Heart left ventricle (tissue), 16 donors: ENCODE data around the gene IFIT2. TPM values are rescaled to one million over a fixed set of nuclear protein-coding genes. Genes with fewer than 3 reads are reported as not detected.
A peak's percentile ranks its signal among the peaks of the same experiment; 100 is the strongest.

Source experiments
- ATAC-seq, 4 donors: fragments of 200-7000 bp; cut with Tn5 transposase; one replicate each; pipeline ENCODE4 v1.9.1; 2020 to 2022; ENCODE audit warnings: moderate library complexity in 4 of 4, mild to moderate bottlenecking in 3 of 4, moderate number of reproducible peaks in 1 of 4
- DNase-seq, 5 donors: peaks; one replicate each; pipeline ENCODE4 v3.0.0-alpha.2; 2020
- H3K27ac ChIP-seq, 12 donors: fragments of 200-600 bp; sonication (generic) in 4 of 12; one replicate each; pipeline versions ENCODE4 v1.5.0 to v1.8.0; 2016 to 2022; ENCODE audit warnings: mild to moderate bottlenecking in 2 of 12
- H3K27me3 ChIP-seq, 9 donors: fragments of 200-600 bp; sonication (generic) in 2 of 9; one replicate each; pipeline versions ENCODE4 v1.5.1 to v1.8.0; 2016 to 2022; ENCODE audit warnings: mild to moderate bottlenecking in 3 of 9
- H3K36me3 ChIP-seq, 9 donors: fragments of 200-600 bp; sonication (generic) in 2 of 9; one replicate each; pipeline versions ENCODE4 v1.5.0 to v1.8.0; 2018 to 2022; ENCODE audit warnings: mild to moderate bottlenecking in 2 of 9
- H3K4me1 ChIP-seq, 12 donors: fragments of 200-600 bp; sonication (generic) in 4 of 12; one replicate each; pipeline versions ENCODE4 v1.5.0 to v1.8.0; 2016 to 2022; ENCODE audit warnings: mild to moderate bottlenecking in 3 of 12
- H3K4me3 ChIP-seq, 12 donors: fragments of 200-600 bp; sonication (generic) in 4 of 12; one replicate each; pipeline versions ENCODE4 v1.5.0 to v1.8.0; 2017 to 2022; ENCODE audit warnings: mild to moderate bottlenecking in 9 of 12, moderate library complexity in 4 of 12
- H3K9me3 ChIP-seq, 12 donors: fragments of 200-600 bp; sonication (generic) in 4 of 12; one replicate each; pipeline versions ENCODE4 v1.5.0 to v1.8.0; 2016 to 2022; ENCODE audit warnings: mild to moderate bottlenecking in 1 of 12
- CTCF ChIP-seq, 12 donors: fragments of 200-600 bp; sonication (generic) in 4 of 12; IDR thresholded peaks; one replicate each; pipeline versions ENCODE4 v1.5.0 to v1.8.0; 2018 to 2022; ENCODE audit warnings: antibody characterized with exemption in 12 of 12, mild to moderate bottlenecking in 5 of 12
- POLR2A ChIP-seq, 2 donors: fragments of 450-650 bp; IDR thresholded peaks; one replicate each; pipeline ENCODE4 v1.6.1; 2017; ENCODE audit warnings: antibody characterized with exemption in 2 of 2, mild to moderate bottlenecking in 2 of 2, moderate library complexity in 2 of 2
- WGBS, 4 donors: extraction: QIAGEN DNeasy Blood & Tissue Kit in 2 of 4; methylation state at CpG; one replicate each; pipeline versions ENCODE4 v1.1.5 to v1.1.7; 2013 to 2018; 5-methylcytosine and 5-hydroxymethylcytosine counted together
- intact Hi-C, 10 donors: fragments of 100-400 bp; cut with DNase I; formaldehyde crosslinking; loops; one replicate each; pipeline versions ENCODE4 v1.11.1 to v1.14.2; 2022
- polyA plus RNA-seq, 2 donors: library from polyadenylated mRNA; stranded (reverse); fragments of 200-250 nt; gene quantifications; one replicate each; pipeline ENCODE4 v1.2.3, GENCODE V29; 2013
- total RNA-seq, 9 donors: library from RNA; depleted of rRNA in 2 of 9; stranded (reverse); fragments of >200 nt in 2 of 9; fragmentation: NEBNext Ultra II Directional in 3 of 9; extraction: Animal tissue kit (Norgen Biotek cat#: 25700) in 3 of 9; gene quantifications; one replicate each; pipeline versions ENCODE4 v1.1.0 to v1.2.4, GENCODE V29; 2016 to 2023
- donor health status: ischemic (EF 13 %, LVEDD 7.1; RV severe dilation, severe dysfunction).
- donor health status: healthy with polysubstance abuse.
- donor health status: DM: no; HTN: yes; CAD: no.
- donor health status: DM: no; HTN: no; CAD: no.
- donor health status: ischemic (EF 25% LVEDD 6.9; RV normal size, moderate dysfunction).
- donor health status: ischemic (EF 25% LVEDD 5.7; RV mildly dilated, moderate dysfunction).
- donor health status: healthy.
- donor health status: DM: yes; HTN: yes; CAD: no.
- donor health status: ischemic (EF 35%, LVEDD 5.7; RV mildly dilated, moderate dysfunction).
- donor health status: nonischemic (EF 11% LVEDD 7.7; RV severe dilation, severe dysfunction).
- donor health status: DM: yes; HTN: yes; CAD: no.
- donor health status: PGD.
- donor health status: ischemic (EF 29% LVEDD 5.4; RV normal size, mild dysfunction).
- donor health status: nonischemic (EF 23%, LVEDD 6.1; RV moderate dilation, normal function).

IFIT2 gene
- total and polyA plus RNA-seq, 11 donors: 2.1 to 30.2 (median 3.6) TPM

- no peaks in the 10 kb centered on the region for H3K27me3 ChIP-seq
- H3K4me3 ChIP-seq: no peak overlapping the region
- ATAC-seq (no peak), DNase-seq (no peak)
- H3K36me3 ChIP-seq: no peaks in the 10 kb centered on the region
- H3K4me1 ChIP-seq: peaks cover 0 to 20% (median 5%) of the 10 kb centered on the region in 12 donors
- no peaks in the 10 kb centered on the region for H3K9me3 ChIP-seq
- H3K27ac ChIP-seq: peak overlapping the region in 1 of 12 donors; percentile 79
- 79 to 87% (median 82%) methylated on average over 3 of the region's 3 CpGs for WGBS, 4 donors
- TF ChIP-seq CTCF (IDR thresholded peaks at IDR 0.05): no peak
- no peak for TF ChIP-seq POLR2A (IDR thresholded peaks at IDR 0.05)
- intact Hi-C loops: loop anchor here in 3 of 10 donors (5.0 to 10.0 kb wide), 3 partner anchors 131 to 306 kb away; partner anchors contain the start of gene IFIT5 (in 1 of the 3)
These were observed 45.5 kb upstream of the IFIT2 start for GRCh38 chr10:89256340-89256739.

GRCh38 chr10:89256962-89257361 is 44.9 kb upstream of the IFIT2 start:
- Histone ChIP-seq H3K27ac (no peak overlapping the region), H3K4me3 (no peak overlapping the region), H3K27me3 (no peaks in the 10 kb centered on the region), H3K9me3 (no peaks in the 10 kb centered on the region), H3K36me3 (no peaks in the 10 kb centered on the region), H3K4me1 (peaks cover 0 to 19% (median 5%) of the 10 kb centered on the region in 12 donors)
- WGBS, 4 donors: 81 to 88% (median 82%) methylated on average over 1 of the region's 1 CpG
- DNase-seq (no peak), ATAC-seq (no peak)
- no peak for TF ChIP-seq POLR2A (IDR thresholded peaks at IDR 0.05)
- intact Hi-C loops: loop anchor here in 3 of 10 donors (5.0 to 10.0 kb wide), 3 partner anchors 130 to 305 kb away; partner anchors contain the start of gene IFIT5 (in 1 of the 3)

- H3K4me1 ChIP-seq: peaks cover 0 to 15% (median 6%) of the 10 kb centered on the region in 12 donors
- H3K9me3 ChIP-seq: no peaks in the 10 kb centered on the region
- intact Hi-C loops: loop anchor here in 3 of 10 donors (5.0 to 10.0 kb wide), 3 partner anchors 130 to 305 kb away; partner anchors contain the start of gene IFIT5 (in 1 of the 3)
- ATAC-seq: no peak
- H3K4me3 ChIP-seq: no peak overlapping the region
- no peak for DNase-seq
- H3K36me3 ChIP-seq: no peaks in the 10 kb centered on the region
- H3K27me3 ChIP-seq: no peaks in the 10 kb centered on the region
- TF ChIP-seq POLR2A (IDR thresholded peaks at IDR 0.05) (no peak), CTCF (IDR thresholded peaks at IDR 0.05) (no peak)
- no peak overlapping the region for H3K27ac ChIP-seq
- 56 to 72% (median 60%) methylated on average over 2 of the region's 2 CpGs for WGBS, 4 donors
These were observed 44.3 kb upstream of the IFIT2 start for GRCh38 chr10:89257581-89257980.

- ATAC-seq: no peak
- Histone ChIP-seq H3K4me3 (no peak overlapping the region), H3K27ac (no peak overlapping the region), H3K4me1 (peaks cover 0 to 23% (median 6%) of the 10 kb centered on the region in 12 donors), H3K36me3 (no peaks in the 10 kb centered on the region), H3K9me3 (no peaks in the 10 kb centered on the region), H3K27me3 (no peaks in the 10 kb centered on the region)
- TF ChIP-seq CTCF (IDR thresholded peaks at IDR 0.05): no peak
- no peak for TF ChIP-seq POLR2A (IDR thresholded peaks at IDR 0.05)
- DNase-seq: no peak
- intact Hi-C loops: loop anchor here in 3 of 10 donors (5.0 to 10.0 kb wide), 3 partner anchors 128 to 303 kb away; partner anchors contain the start of gene IFIT5 (in 1 of the 3)
- 70 to 85% (median 74%) methylated on average over 1 of the region's 1 CpG for WGBS, 4 donors
These were observed 43.0 kb upstream of the IFIT2 start for GRCh38 chr10:89258881-89259280.
